Colonic mucosa (tissue), 4 donors: Measurements from ENCODE around the gene TMEM35B. TPM values are rescaled to one million over a fixed set of nuclear protein-coding genes. Genes with fewer than 3 reads are reported as not detected.
A peak's percentile ranks its signal among the peaks of the same experiment; 100 is the strongest.

ENCODE experiments used
- DNase-seq: peaks from one replicate; pipeline ENCODE4 v3.0.0-alpha.2; 2020
- H3K27ac ChIP-seq: fragments of 200-600 bp; one replicate; pipeline ENCODE4 v1.8.0; 2021
- H3K27me3 ChIP-seq: fragments of 200-600 bp; one replicate; pipeline ENCODE4 v1.8.0; 2021
- H3K36me3 ChIP-seq: fragments of 200-600 bp; one replicate; pipeline ENCODE4 v1.8.0; 2021
- H3K4me1 ChIP-seq: fragments of 200-600 bp; one replicate; pipeline ENCODE4 v1.8.0; 2021; ENCODE audit warnings: mild to moderate bottlenecking
- H3K4me3 ChIP-seq: fragments of 200-600 bp; one replicate; pipeline ENCODE4 v1.8.0; 2021
- H3K9ac ChIP-seq, 2 donors: one replicate each; pipeline ENCODE4 v1.7.0; 2013; ENCODE audit warnings: control low read depth in 2 of 2, low read depth in 2 of 2, low read length in 2 of 2
- H3K9me3 ChIP-seq: fragments of 200-600 bp; one replicate; pipeline ENCODE4 v1.8.0; 2021
- CTCF ChIP-seq: fragments of 200-600 bp; IDR thresholded peaks from one replicate; pipeline ENCODE4 v1.8.0; 2022; ENCODE audit warnings: antibody characterized with exemption, mild to moderate bottlenecking
- intact Hi-C: fragments of 100-400 bp; cut with DNase I; formaldehyde crosslinking; loops from one replicate; pipeline ENCODE4 v1.14.1; 2022
- total RNA-seq, 2 donors: library from RNA; stranded (reverse); fragmentation: NEBNext Ultra II Directional in 1 of 2; extraction: Animal tissue kit (Norgen Biotek cat#: 25700) in 1 of 2; gene quantifications; one replicate each; pipeline ENCODE4 v1.2.1, GENCODE V29; 2021
- donor health status: healthy.
- donor health status: DM: no; HTN: no; CAD: no.
- donor health status: DM: no; HTN: no; CAD: no.

The TMEM35B gene
- total RNA-seq, result 10 to 100 TPM; 14.6 to 19.3 TPM

GRCh38 chr1:34984793-34985608, at the start of gene TMEM35B:
Gene TMEM35B, minus strand, starts transcription at chr1:34985347. Its CDS starts 42 bp downstream, at chr1:34985305.
- no peaks in the 10 kb centered on the region for H3K9me3 ChIP-seq
- intact Hi-C loops, result no loop called here
- no peaks in the 10 kb centered on the region for H3K27me3 ChIP-seq
- peak within 1 kb of the TSS; percentile 87 to 98 for H3K9ac ChIP-seq
- H3K27ac ChIP-seq, result peak within 1 kb of the TSS; percentile 83
- peak within 1 kb of the TSS; percentile 90 for H3K4me3 ChIP-seq
- no peaks in the 10 kb centered on the region for H3K4me1 ChIP-seq
- no peaks in the 10 kb centered on the region for H3K36me3 ChIP-seq
- DNase-seq, result peak; percentile 78
- no peak for TF ChIP-seq CTCF

DNA sequence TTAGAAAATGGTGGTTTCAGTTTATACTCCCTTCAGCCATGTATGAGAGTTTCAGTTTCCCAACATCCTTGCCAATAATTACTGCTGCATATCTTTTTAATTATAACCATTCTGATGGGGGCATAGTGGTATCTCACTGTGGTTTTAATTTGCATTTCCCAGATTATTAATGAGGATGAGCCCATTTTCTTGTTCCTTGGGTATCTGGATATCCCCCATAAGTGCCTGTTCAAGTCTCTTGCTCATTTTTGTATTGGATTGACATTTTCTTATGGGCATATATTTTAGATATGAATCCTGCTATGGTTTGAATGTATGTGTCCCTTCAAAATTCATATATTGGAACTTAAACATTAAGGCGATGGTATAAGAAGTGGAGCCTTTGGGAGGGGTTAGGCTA, 48.2 kb upstream of the TMEM35B start:
- intact Hi-C loops, result no loop called here
- DNase-seq, result no peak
- H3K27me3 ChIP-seq, result no peaks in the 10 kb centered on the region
- peaks cover 11% of the 10 kb centered on the region for H3K4me1 ChIP-seq
- H3K4me3 ChIP-seq, result no peak overlapping the region
- TF ChIP-seq CTCF, result no peak
- no peaks in the 10 kb centered on the region for H3K36me3 ChIP-seq
- H3K9ac ChIP-seq, result no peak overlapping the region
- H3K27ac ChIP-seq, result no peak overlapping the region
- no peaks in the 10 kb centered on the region for H3K9me3 ChIP-seq

- Histone ChIP-seq H3K27ac (no peak overlapping the region), H3K4me3 (peak overlapping the region; percentile 61), H3K36me3 (no peaks in the 10 kb centered on the region), H3K9ac (no peak overlapping the region), H3K9me3 (no peaks in the 10 kb centered on the region), H3K4me1 (peaks cover 11% of the 10 kb centered on the region), H3K27me3 (no peaks in the 10 kb centered on the region)
- no peak for TF ChIP-seq CTCF
- DNase-seq, result no peak
- intact Hi-C loops, result no loop called here
Measured at GRCh38 chr1:35032384-35032739, 47.2 kb upstream of the TMEM35B start.

GRCh38 chr1:35030756-35031446, 45.8 kb upstream of the TMEM35B start:
- H3K27ac ChIP-seq, result peak overlapping the region; percentile 87
- peak; percentile 44 for DNase-seq
- H3K9ac ChIP-seq, result peak overlapping the region; percentile 78 to 94
- H3K9me3 ChIP-seq, result no peaks in the 10 kb centered on the region
- no peaks in the 10 kb centered on the region for H3K27me3 ChIP-seq
- H3K4me1 ChIP-seq, result peaks cover 11% of the 10 kb centered on the region
- intact Hi-C loops, result no loop called here
- H3K36me3 ChIP-seq, result no peaks in the 10 kb centered on the region
- peak overlapping the region; percentile 61 for H3K4me3 ChIP-seq
- TF ChIP-seq CTCF, result no peak

DNA sequence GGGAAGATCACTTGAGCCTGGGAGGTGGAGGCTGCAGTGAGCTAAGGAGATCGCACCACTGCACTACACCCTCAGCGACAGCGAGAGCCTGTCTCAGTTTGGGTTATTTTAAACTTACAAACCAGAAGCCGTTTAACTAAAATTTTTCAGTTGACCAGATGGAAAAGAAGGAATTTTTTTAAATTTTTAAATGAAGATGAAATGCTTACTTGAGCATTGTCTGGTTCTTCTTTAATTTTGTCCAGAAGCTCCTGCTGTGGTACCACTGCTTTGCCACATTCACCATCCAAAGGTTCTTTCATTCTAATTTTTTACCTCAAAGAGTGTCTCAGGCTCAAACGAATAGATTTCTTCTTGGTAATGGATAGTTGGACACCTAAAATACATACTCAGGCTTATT, 45.2 kb upstream of the TMEM35B start:
- intact Hi-C loops, result no loop called here
- H3K4me1 ChIP-seq, result peaks cover 11% of the 10 kb centered on the region
- H3K9ac ChIP-seq, result peak overlapping the region in 1 of 2 donors; percentile 94
- no peaks in the 10 kb centered on the region for H3K27me3 ChIP-seq
- DNase-seq, result no peak
- H3K4me3 ChIP-seq, result peak overlapping the region; percentile 61
- no peak for TF ChIP-seq CTCF
- no peaks in the 10 kb centered on the region for H3K36me3 ChIP-seq
- no peak overlapping the region for H3K27ac ChIP-seq
- H3K9me3 ChIP-seq, result no peaks in the 10 kb centered on the region
